ENCODE data around the gene TTLL3. TPM values are rescaled to one million over a fixed set of nuclear protein-coding genes. Genes with fewer than 3 reads are reported as not detected.

TTLL3 gene
- polyA plus RNA-seq, 1 donor from 2014 or later: 47.6 TPM

GRCh38 chr3:9855594-9855993 is 45.5 kb downstream of the TTLL3 start:
- Histone ChIP-seq H3K4me2 (ENCODE audit: low read length) (no peak overlapping the region), H3K27ac (ENCODE audit: low read length) (no peak overlapping the region), H3K9me2 (ENCODE audit: insufficient read depth, low read length) (no peaks in the 10 kb centered on the region), H3K27me3 (ENCODE audit: insufficient read depth, low read depth, low read length) (no peaks in the 10 kb centered on the region), H3F3A (ENCODE audit: insufficient read depth, low read length, poor library complexity, severe bottlenecking) (no peaks in the 10 kb centered on the region), H3K4me3 (ENCODE audit: low read length) (no peak overlapping the region), H4K20me1 (ENCODE audit: insufficient read depth) (no peaks in the 10 kb centered on the region), H3K9ac (ENCODE audit: low read length) (no peak overlapping the region), H3K36me3 (ENCODE audit: insufficient read depth, low read length) (no peaks in the 10 kb centered on the region), H3K79me2 (replicated peaks; ENCODE audit: insufficient read depth, low read length) (no peaks in the 10 kb centered on the region), H3K9me3 (ENCODE audit: low read length) (no peaks in the 10 kb centered on the region), H2AFZ (ENCODE audit: low read depth, low read length) (no peak overlapping the region)
- TF ChIP-seq TAF1 (IDR thresholded peaks at IDR 0.05; ENCODE audit: low read depth): no peak
- no peak for TF ChIP-seq REST (IDR thresholded peaks at IDR 0.05; ENCODE audit: borderline replicate concordance)
- TF ChIP-seq SMC3 (conservative IDR thresholded peaks at IDR 0.05; ENCODE audit: poor library complexity): no peak
- TF ChIP-seq POLR2AphosphoS5 (IDR thresholded peaks at IDR 0.05): no peak
- no peak for TF ChIP-seq EZH2 (IDR thresholded peaks at IDR 0.05; ENCODE audit: borderline replicate concordance, insufficient read depth, low read length, poor library complexity, severe bottlenecking)

GRCh38 chr3:9859530-9860025 is 49.5 kb downstream of the TTLL3 start:
- Histone ChIP-seq H3K27me3 (ENCODE audit: insufficient read depth, low read depth, low read length) (no peaks in the 10 kb centered on the region), H3K9me3 (ENCODE audit: low read length) (no peaks in the 10 kb centered on the region), H3K4me2 (ENCODE audit: low read length) (no peak overlapping the region), H3K9me2 (ENCODE audit: insufficient read depth, low read length) (no peaks in the 10 kb centered on the region), H4K20me1 (ENCODE audit: insufficient read depth) (no peaks in the 10 kb centered on the region), H3K36me3 (ENCODE audit: insufficient read depth, low read length) (no peaks in the 10 kb centered on the region), H3K4me3 (ENCODE audit: low read length) (no peak overlapping the region), H3K9ac (ENCODE audit: low read length) (no peak overlapping the region), H3K27ac (ENCODE audit: low read length) (no peak overlapping the region), H3K79me2 (replicated peaks; ENCODE audit: insufficient read depth, low read length) (no peaks in the 10 kb centered on the region), H2AFZ (ENCODE audit: low read depth, low read length) (no peak overlapping the region), H3F3A (ENCODE audit: insufficient read depth, low read length, poor library complexity, severe bottlenecking) (no peaks in the 10 kb centered on the region)
- TF ChIP-seq SMC3 (conservative IDR thresholded peaks at IDR 0.05; ENCODE audit: poor library complexity): no peak
- no peak for TF ChIP-seq RAD21 (conservative IDR thresholded peaks at IDR 0.05)
- no peak for TF ChIP-seq TAF1 (IDR thresholded peaks at IDR 0.05; ENCODE audit: low read depth)
- TF ChIP-seq MXI1 (conservative IDR thresholded peaks at IDR 0.05; ENCODE audit: poor library complexity, severe bottlenecking): no peak
- TF ChIP-seq EZH2 (IDR thresholded peaks at IDR 0.05; ENCODE audit: borderline replicate concordance, insufficient read depth, low read length, poor library complexity, severe bottlenecking): no peak
- no peak for TF ChIP-seq REST (IDR thresholded peaks at IDR 0.05; ENCODE audit: borderline replicate concordance)
- TF ChIP-seq EP300 (conservative IDR thresholded peaks at IDR 0.05; ENCODE audit: poor library complexity, severe bottlenecking): no peak
- no peak for TF ChIP-seq POLR2AphosphoS5 (IDR thresholded peaks at IDR 0.05)
- TF ChIP-seq CTCF (IDR thresholded peaks at IDR 0.05; ENCODE audit: poor library complexity, severe bottlenecking): no peak
